ENCODE data around the gene TMEM59L. TPM values are rescaled to one million over a fixed set of nuclear protein-coding genes. Genes with fewer than 3 reads are reported as not detected.

TMEM59L gene
- total and polyA plus RNA-seq, 11 donors = 0.50 to 5.1 (median 1.1) TPM

GRCh38 chr19:18577365-18577914 is 35.2 kb upstream of the TMEM59L start:
- TF ChIP-seq POLR2A (IDR thresholded peaks at IDR 0.05) (no peak), CTCF (IDR thresholded peaks at IDR 0.05) (no peak)
- ATAC-seq (no peak), DNase-seq (no peak)
- Histone ChIP-seq H3K9me3 (no peaks in the 10 kb centered on the region), H3K4me3 (no peak overlapping the region), H3K4me1 (peaks cover 6 to 16% (median 12%) of the 10 kb centered on the region in 12 donors), H3K27me3 (no peaks in the 10 kb centered on the region), H3K27ac (no peak overlapping the region), H3K36me3 (peaks cover 0 to 52% (median 44%) of the 10 kb centered on the region in 9 donors)
- intact Hi-C loops (cut with DNase I) = loop anchor here in 1 of 10 donors (10.0 kb wide), 1 partner anchor 113 kb away; no protein-coding TSS in a partner anchor
- 90 to 95% (median 90%) methylated on average over 18 to 21 of the region's 21 CpGs for WGBS, 4 donors

- H3K27ac ChIP-seq = no peak overlapping the region
- no peak overlapping the region for H3K4me3 ChIP-seq
- DNase-seq (no peak), ATAC-seq (no peak)
- TF ChIP-seq POLR2A (IDR thresholded peaks at IDR 0.05) (no peak), CTCF (IDR thresholded peaks at IDR 0.05) (no peak)
- 65 to 76% (median 69%) methylated on average over 7 of the region's 7 CpGs for whole genome bisulfite sequencing, 4 donors
- H3K9me3 ChIP-seq = no peaks in the 10 kb centered on the region
- peaks cover 0 to 2% (median 0%) of the 10 kb centered on the region in 12 donors for H3K4me1 ChIP-seq
- no peaks in the 10 kb centered on the region for H3K27me3 ChIP-seq
- intact Hi-C loops (cut with DNase I) = loop anchor here in 2 of 10 donors (10.0 kb wide), 1 partner anchor 126 kb away; no protein-coding TSS in a partner anchor
- H3K36me3 ChIP-seq = peaks cover 0 to 29% (median 24%) of the 10 kb centered on the region in 9 donors
Measured at GRCh38 chr19:18580311-18580710, 32.4 kb upstream of the TMEM59L start.

GRCh38 chr19:18586306-18586705 is 26.4 kb upstream of the TMEM59L start:
- Histone ChIP-seq H3K27me3 (no peaks in the 10 kb centered on the region), H3K4me3 (no peak overlapping the region), H3K4me1 (peaks cover 0 to 43% (median 17%) of the 10 kb centered on the region in 12 donors), H3K36me3 (peaks cover 0 to 10% (median 9%) of the 10 kb centered on the region in 9 donors), H3K9me3 (no peaks in the 10 kb centered on the region), H3K27ac (peak overlapping the region in 1 of 12 donors; percentile 60)
- no peak for TF ChIP-seq POLR2A (IDR thresholded peaks at IDR 0.05)
- TF ChIP-seq CTCF (IDR thresholded peaks at IDR 0.05) = no peak
- WGBS, 4 donors = 67 to 72% (median 68%) methylated on average over 2 of the region's 2 CpGs
- no peak for ATAC-seq
- DNase-seq = no peak
- intact Hi-C loops (cut with DNase I) = loop anchor here in 6 of 10 donors (5.0 to 10.0 kb wide), 5 partner anchors 114 to 261 kb away; no protein-coding TSS in a partner anchor

GRCh38 chr19:18587561-18587960 is 25.1 kb upstream of the TMEM59L start:
- Histone ChIP-seq H3K4me1 (peaks cover 0 to 43% (median 17%) of the 10 kb centered on the region in 12 donors), H3K9me3 (no peaks in the 10 kb centered on the region), H3K4me3 (no peak overlapping the region), H3K27ac (peak overlapping the region in 4 of 12 donors; percentile 90 to 97 (median 92)), H3K27me3 (no peaks in the 10 kb centered on the region), H3K36me3 (peaks cover 0 to 15% (median 11%) of the 10 kb centered on the region in 9 donors)
- intact Hi-C loops (cut with DNase I) = loop anchor here in 6 of 10 donors (5.0 to 10.0 kb wide), 5 partner anchors 115 to 260 kb away; no protein-coding TSS in a partner anchor
- no peak for TF ChIP-seq POLR2A (IDR thresholded peaks at IDR 0.05)
- WGBS, 4 donors = 92 to 96% (median 94%) methylated on average over 12 of the region's 12 CpGs
- DNase-seq = no peak
- no peak for ATAC-seq

Data from heart left ventricle (tissue), 16 donors.